ENCODE results near the gene MIPEP.
"Not testable (repeated sequence)": the region's sequence is repeated elsewhere in the genome, so short reads cannot be mapped to it uniquely, and the experiment has no call there.

Gene MIPEP

GRCh38 chr13:23749288-23749873 lies 139.8 kb downstream of the MIPEP start:
- no peak for DNase-seq (ENCODE audit: low spot score)

- DNase-seq (ENCODE audit: low spot score) = no peak
Measured at GRCh38 chr13:23748109-23748990, 140.8 kb downstream of the MIPEP start.

- not testable (repeated sequence) for DNase-seq (ENCODE audit: low spot score)
Measured at GRCh38 chr13:23746141-23746540, 143.1 kb downstream of the MIPEP start.

GRCh38 chr13:23744315-23744714 lies 144.9 kb downstream of the MIPEP start:
- no peak for DNase-seq (ENCODE audit: low spot score)

- DNase-seq (ENCODE audit: low spot score) = no peak
Measured at GRCh38 chr13:23743278-23744076, 145.7 kb downstream of the MIPEP start.

GRCh38 chr13:23741879-23742510 lies 147.2 kb downstream of the MIPEP start:
- DNase-seq (ENCODE audit: low spot score) = no peak

GRCh38 chr13:23740002-23740401 lies 149.2 kb downstream of the MIPEP start:
- DNase-seq (ENCODE audit: low spot score) = no peak

- DNase-seq (ENCODE audit: low spot score) = no peak
Measured at GRCh38 chr13:23739596-23739995, 149.6 kb downstream of the MIPEP start.

GRCh38 chr13:23736541-23736940 lies 152.7 kb downstream of the MIPEP start:
- DNase-seq (ENCODE audit: low spot score) = no peak

- DNase-seq (ENCODE audit: low spot score) = no peak
Measured at GRCh38 chr13:23735329-23735728, 153.9 kb downstream of the MIPEP start.

- no peak for DNase-seq (ENCODE audit: low spot score)
Measured at GRCh38 chr13:23731709-23732108, 157.5 kb downstream of the MIPEP start.

- DNase-seq (ENCODE audit: low spot score) = no peak
Measured at GRCh38 chr13:23730251-23730650, 158.9 kb downstream of the MIPEP start.

- no peak for DNase-seq (ENCODE audit: low spot score)
Measured at GRCh38 chr13:23729531-23729930, 159.7 kb downstream of the MIPEP start.

GRCh38 chr13:23728807-23729206 lies 160.4 kb downstream of the MIPEP start:
- no peak for DNase-seq (ENCODE audit: low spot score)

- DNase-seq (ENCODE audit: low spot score) = no peak
Measured at GRCh38 chr13:23725922-23726321, 163.3 kb downstream of the MIPEP start.

GRCh38 chr13:23724196-23724970 lies 164.8 kb downstream of the MIPEP start:
- DNase-seq (ENCODE audit: low spot score) = no peak

GRCh38 chr13:23723471-23723870 lies 165.7 kb downstream of the MIPEP start:
- no peak for DNase-seq (ENCODE audit: low spot score)

- DNase-seq (ENCODE audit: low spot score) = no peak
Measured at GRCh38 chr13:23722726-23723453, 166.3 kb downstream of the MIPEP start.

- no peak for DNase-seq (ENCODE audit: low spot score)
Measured at GRCh38 chr13:23718996-23719395, 170.2 kb downstream of the MIPEP start.

- DNase-seq (ENCODE audit: low spot score) = no peak
Measured at GRCh38 chr13:23716401-23716800, 172.8 kb downstream of the MIPEP start.

GRCh38 chr13:23715762-23716235 lies 173.4 kb downstream of the MIPEP start:
- DNase-seq (ENCODE audit: low spot score) = no peak
